C4-2B (cell line): ENCODE results near the gene PRAC2.

Experiments used
- ZFX ChIP-seq: fragments of 450-650 bp; IDR thresholded peaks from 2 replicates; pipeline ENCODE4 v1.6.1; 2017
- TF ChIP-seq, protein P1 (sequence below): fragments of 450-650 bp; conservative IDR thresholded peaks from 2 replicates; pipeline ENCODE4 v1.5.1; 2017; ENCODE audit warnings: mild to moderate bottlenecking

- TF ChIP-seq, protein P1, sequence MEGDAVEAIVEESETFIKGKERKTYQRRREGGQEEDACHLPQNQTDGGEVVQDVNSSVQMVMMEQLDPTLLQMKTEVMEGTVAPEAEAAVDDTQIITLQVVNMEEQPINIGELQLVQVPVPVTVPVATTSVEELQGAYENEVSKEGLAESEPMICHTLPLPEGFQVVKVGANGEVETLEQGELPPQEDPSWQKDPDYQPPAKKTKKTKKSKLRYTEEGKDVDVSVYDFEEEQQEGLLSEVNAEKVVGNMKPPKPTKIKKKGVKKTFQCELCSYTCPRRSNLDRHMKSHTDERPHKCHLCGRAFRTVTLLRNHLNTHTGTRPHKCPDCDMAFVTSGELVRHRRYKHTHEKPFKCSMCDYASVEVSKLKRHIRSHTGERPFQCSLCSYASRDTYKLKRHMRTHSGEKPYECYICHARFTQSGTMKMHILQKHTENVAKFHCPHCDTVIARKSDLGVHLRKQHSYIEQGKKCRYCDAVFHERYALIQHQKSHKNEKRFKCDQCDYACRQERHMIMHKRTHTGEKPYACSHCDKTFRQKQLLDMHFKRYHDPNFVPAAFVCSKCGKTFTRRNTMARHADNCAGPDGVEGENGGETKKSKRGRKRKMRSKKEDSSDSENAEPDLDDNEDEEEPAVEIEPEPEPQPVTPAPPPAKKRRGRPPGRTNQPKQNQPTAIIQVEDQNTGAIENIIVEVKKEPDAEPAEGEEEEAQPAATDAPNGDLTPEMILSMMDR = no peak
- no peak for TF ChIP-seq ZFX
Measured at GRCh38 chr17:48727415-48728175, 4.6 kb downstream of the PRAC2 start.
